ENCODE results near the gene CENPE.

CENPE gene

GRCh38 chr4:103092245-103092644 is 105.9 kb downstream of the CENPE start:
- FAIRE-seq (no peak), DNase-seq (ENCODE audit: insufficient read length) (no peak)
- TF ChIP-seq POLR2AphosphoS5 (IDR thresholded peaks at IDR 0.05; ENCODE audit: low read depth, low read length): no peak
- TF ChIP-seq POLR2A (IDR thresholded peaks at IDR 0.05; ENCODE audit: low read depth, low read length): no peak
- no peak for TF ChIP-seq TAF1 (IDR thresholded peaks at IDR 0.05; ENCODE audit: borderline replicate concordance, low read depth, low read length)

DNA sequence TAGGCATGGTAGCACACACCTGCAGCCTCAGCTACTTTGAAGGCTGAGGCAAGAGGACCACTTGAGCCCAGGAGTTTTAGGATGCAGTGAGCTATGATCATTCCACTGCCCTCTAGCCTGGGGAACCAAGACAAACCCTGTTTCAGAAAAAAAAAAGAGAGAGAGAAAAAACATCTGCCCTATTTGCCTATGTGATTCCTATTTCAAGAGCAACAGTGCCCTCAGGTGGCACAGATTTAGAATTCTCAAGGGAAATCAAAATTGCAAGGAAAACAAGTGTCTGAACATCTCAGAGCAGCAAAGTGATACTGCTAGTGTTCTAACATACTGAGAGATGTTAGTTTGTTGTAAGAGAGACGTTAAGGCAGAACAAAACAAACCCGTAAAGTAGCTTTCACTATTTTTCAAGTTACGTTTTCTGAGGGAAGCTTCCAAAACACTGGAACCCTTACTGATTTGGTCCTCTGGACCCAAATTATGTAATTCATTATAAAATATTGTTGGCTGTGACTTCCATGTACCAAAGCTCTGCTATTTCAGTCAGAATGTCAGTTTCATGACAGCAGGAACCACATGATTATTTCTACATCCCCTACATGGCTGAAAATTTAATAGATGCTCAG is 106.4 kb downstream of the CENPE start:
- no peak for DNase-seq (ENCODE audit: insufficient read length)
- TF ChIP-seq POLR2AphosphoS5 (IDR thresholded peaks at IDR 0.05; ENCODE audit: low read depth, low read length) (no peak), TAF1 (IDR thresholded peaks at IDR 0.05; ENCODE audit: borderline replicate concordance, low read depth, low read length) (no peak), POLR2A (IDR thresholded peaks at IDR 0.05; ENCODE audit: low read depth, low read length) (no peak)
- FAIRE-seq: peak; percentile 90

DNA sequence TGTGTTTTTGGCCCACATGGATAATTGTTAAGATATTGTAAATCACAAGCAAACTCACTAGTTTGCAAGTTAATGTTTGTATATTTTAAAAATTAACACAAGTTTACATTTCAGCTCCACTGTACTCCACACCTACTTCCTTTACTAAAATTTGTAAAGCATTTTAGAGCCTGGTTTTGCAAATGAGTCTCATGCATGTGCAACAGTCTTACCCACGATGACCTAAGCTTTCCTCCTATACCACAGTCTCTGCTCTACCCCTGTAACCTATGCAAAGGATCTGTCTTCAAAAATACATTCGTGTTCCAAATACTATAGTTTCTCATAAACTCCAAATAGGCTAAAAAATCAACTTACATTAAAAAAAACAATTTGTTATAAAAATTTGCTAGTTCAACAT is 108.7 kb downstream of the CENPE start:
- TF ChIP-seq POLR2A (IDR thresholded peaks at IDR 0.05; ENCODE audit: low read depth, low read length): no peak
- TF ChIP-seq POLR2AphosphoS5 (IDR thresholded peaks at IDR 0.05; ENCODE audit: low read depth, low read length): no peak
- TF ChIP-seq TAF1 (IDR thresholded peaks at IDR 0.05; ENCODE audit: borderline replicate concordance, low read depth, low read length): no peak
- no peak for DNase-seq (ENCODE audit: insufficient read length)
- FAIRE-seq: no peak

DNA sequence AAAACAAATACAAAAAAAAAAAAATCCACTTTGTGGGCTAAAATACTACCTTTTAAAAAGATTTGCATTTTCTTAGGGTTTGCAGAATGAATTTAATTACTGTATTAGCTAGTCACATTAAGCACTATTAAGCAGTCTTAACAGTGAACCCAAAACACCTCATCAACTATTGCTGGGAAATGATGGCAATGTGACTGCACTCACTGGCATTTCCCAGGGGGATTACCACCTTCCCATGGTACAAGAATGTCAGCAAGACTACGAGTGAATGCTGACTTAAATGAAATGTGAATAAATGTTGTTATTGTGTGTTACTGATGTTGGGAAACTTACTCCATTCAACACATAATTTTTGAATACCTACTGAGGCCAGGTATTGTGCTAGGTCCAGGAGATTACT is 111.6 kb downstream of the CENPE start:
- TF ChIP-seq TAF1 (IDR thresholded peaks at IDR 0.05; ENCODE audit: borderline replicate concordance, low read depth, low read length): no peak
- TF ChIP-seq POLR2AphosphoS5 (IDR thresholded peaks at IDR 0.05; ENCODE audit: low read depth, low read length): no peak
- no peak for TF ChIP-seq POLR2A (IDR thresholded peaks at IDR 0.05; ENCODE audit: low read depth, low read length)
- FAIRE-seq (no peak), DNase-seq (ENCODE audit: insufficient read length) (no peak)

DNA sequence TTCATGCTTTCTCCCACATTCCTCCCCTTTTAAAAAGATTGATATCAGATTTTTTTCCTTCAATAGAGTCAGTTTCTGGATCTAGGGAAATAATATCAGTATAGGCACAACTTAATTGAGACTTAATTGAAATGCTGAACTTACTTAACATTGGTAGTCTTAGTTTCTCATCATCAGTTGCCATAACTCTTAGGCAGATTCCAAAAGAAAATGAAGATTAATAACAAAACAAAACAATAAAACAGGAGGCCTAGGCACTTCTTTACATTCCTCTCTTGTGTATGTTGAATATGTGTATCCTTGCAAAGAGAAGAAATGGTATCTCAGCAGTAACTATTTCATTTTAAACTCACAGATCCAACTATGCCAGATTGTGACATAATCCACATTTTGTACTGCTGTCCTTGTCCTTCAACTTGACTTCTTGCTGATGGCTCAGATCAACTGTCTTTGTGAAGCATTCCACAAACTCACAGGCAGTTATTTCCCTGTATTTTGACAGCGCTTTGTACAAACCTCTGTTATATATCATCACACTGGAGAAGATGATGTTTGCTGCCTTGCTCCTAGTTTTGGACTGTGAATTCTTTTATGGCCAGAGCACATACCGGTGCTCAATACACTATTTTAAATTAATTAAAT is 112.5 kb downstream of the CENPE start:
- DNase-seq (ENCODE audit: insufficient read length) (no peak), FAIRE-seq (no peak)
- TF ChIP-seq POLR2A (IDR thresholded peaks at IDR 0.05; ENCODE audit: low read depth, low read length): no peak
- no peak for TF ChIP-seq TAF1 (IDR thresholded peaks at IDR 0.05; ENCODE audit: borderline replicate concordance, low read depth, low read length)
- no peak for TF ChIP-seq POLR2AphosphoS5 (IDR thresholded peaks at IDR 0.05; ENCODE audit: low read depth, low read length)

- no peak for FAIRE-seq
- no peak for TF ChIP-seq POLR2A (IDR thresholded peaks at IDR 0.05; ENCODE audit: low read depth, low read length)
- TF ChIP-seq POLR2AphosphoS5 (IDR thresholded peaks at IDR 0.05; ENCODE audit: low read depth, low read length): no peak
- no peak for TF ChIP-seq TAF1 (IDR thresholded peaks at IDR 0.05; ENCODE audit: borderline replicate concordance, low read depth, low read length)
- no peak for DNase-seq (ENCODE audit: insufficient read length)
Observed at GRCh38 chr4:103079621-103080020, 118.5 kb downstream of the CENPE start.

GRCh38 chr4:103076747-103077347 is 121.3 kb downstream of the CENPE start, which contains the start of gene SLC9B2:
TSS of gene SLC9B2 (minus strand) at chr4:103076761. CDS start at chr4:103067550, 9,211 bp downstream.
- DNase-seq (ENCODE audit: insufficient read length) (no peak), FAIRE-seq (no peak)
- TF ChIP-seq POLR2AphosphoS5 (IDR thresholded peaks at IDR 0.05; ENCODE audit: low read depth, low read length) (no peak), POLR2A (IDR thresholded peaks at IDR 0.05; ENCODE audit: low read depth, low read length) (no peak; the same call in 1 of the 2 replicates), TAF1 (IDR thresholded peaks at IDR 0.05; ENCODE audit: borderline replicate concordance, low read depth, low read length) (no peak; the same call in 1 of the 2 replicates)

GRCh38 chr4:103075894-103076746 is 122.0 kb downstream of the CENPE start:
- TF ChIP-seq POLR2AphosphoS5 (IDR thresholded peaks at IDR 0.05; ENCODE audit: low read depth, low read length) (no peak), POLR2A (IDR thresholded peaks at IDR 0.05; ENCODE audit: low read depth, low read length) (peak; percentile 57; the same call in 1 of the 2 replicates), TAF1 (IDR thresholded peaks at IDR 0.05; ENCODE audit: borderline replicate concordance, low read depth, low read length) (0 out of 2 replicates have a peak, but pooled peaks have one; percentile 53)
- FAIRE-seq: peak; percentile 88
- peak; percentile 37 for DNase-seq (ENCODE audit: insufficient read length)

- no peak for TF ChIP-seq TAF1 (IDR thresholded peaks at IDR 0.05; ENCODE audit: borderline replicate concordance, low read depth, low read length)
- TF ChIP-seq POLR2AphosphoS5 (IDR thresholded peaks at IDR 0.05; ENCODE audit: low read depth, low read length): no peak
- no peak for TF ChIP-seq POLR2A (IDR thresholded peaks at IDR 0.05; ENCODE audit: low read depth, low read length)
- DNase-seq (ENCODE audit: insufficient read length): no peak
- no peak for FAIRE-seq
Observed at GRCh38 chr4:103075435-103075893, 122.7 kb downstream of the CENPE start.

DNA sequence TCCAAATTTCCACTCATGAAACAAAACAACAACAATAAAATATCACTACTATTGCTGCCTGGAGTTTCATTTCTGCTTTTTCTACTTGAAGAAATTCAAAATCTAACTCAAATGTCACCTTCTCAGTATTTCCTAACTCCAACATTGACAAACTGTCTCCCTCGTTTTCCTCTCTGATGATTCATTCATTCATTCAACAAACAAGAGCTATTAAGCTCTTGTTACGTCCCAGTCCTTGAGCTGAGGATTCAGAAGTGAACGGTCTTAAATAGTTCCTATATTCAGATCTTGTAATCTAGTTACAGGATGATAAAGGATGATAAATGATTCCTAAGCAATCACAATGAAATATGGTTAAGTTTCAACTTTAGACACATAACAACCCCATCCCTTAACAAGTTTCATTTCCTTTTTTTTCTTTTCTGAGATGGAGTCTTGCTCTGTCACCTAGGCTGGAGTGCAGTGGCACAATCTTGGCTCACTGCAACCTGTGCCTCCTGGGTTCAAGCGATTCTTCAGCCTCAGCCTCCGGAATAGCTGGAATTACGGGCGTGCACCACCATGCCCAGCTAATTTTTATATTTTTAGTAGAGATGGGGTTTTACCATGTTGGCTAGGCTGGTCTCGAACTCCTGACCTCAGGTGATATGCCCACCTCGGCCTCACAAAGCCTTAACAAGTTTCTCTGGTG is 123.3 kb downstream of the CENPE start:
- peak; percentile 17 for FAIRE-seq
- TF ChIP-seq TAF1 (IDR thresholded peaks at IDR 0.05; ENCODE audit: borderline replicate concordance, low read depth, low read length) (no peak), POLR2A (IDR thresholded peaks at IDR 0.05; ENCODE audit: low read depth, low read length) (no peak), POLR2AphosphoS5 (IDR thresholded peaks at IDR 0.05; ENCODE audit: low read depth, low read length) (no peak)

More for the DNA sequence above, 123.3 kb downstream of the CENPE start:
- no peak for DNase-seq (ENCODE audit: insufficient read length)
